HS-27A (cell line): ENCODE results near the gene DNAJC11.
A peak's percentile ranks its signal among the peaks of the same experiment; 100 is the strongest.
"Not testable (repeated sequence)": the region's sequence is repeated elsewhere in the genome, so short reads cannot be mapped to it uniquely, and the experiment has no call there.

Experiments used
- DNase-seq: peaks from one replicate; pipeline ENCODE4 v3.0.0-alpha.2; 2012; ENCODE audit warnings: low read depth, missing footprints

Gene DNAJC11

DNA sequence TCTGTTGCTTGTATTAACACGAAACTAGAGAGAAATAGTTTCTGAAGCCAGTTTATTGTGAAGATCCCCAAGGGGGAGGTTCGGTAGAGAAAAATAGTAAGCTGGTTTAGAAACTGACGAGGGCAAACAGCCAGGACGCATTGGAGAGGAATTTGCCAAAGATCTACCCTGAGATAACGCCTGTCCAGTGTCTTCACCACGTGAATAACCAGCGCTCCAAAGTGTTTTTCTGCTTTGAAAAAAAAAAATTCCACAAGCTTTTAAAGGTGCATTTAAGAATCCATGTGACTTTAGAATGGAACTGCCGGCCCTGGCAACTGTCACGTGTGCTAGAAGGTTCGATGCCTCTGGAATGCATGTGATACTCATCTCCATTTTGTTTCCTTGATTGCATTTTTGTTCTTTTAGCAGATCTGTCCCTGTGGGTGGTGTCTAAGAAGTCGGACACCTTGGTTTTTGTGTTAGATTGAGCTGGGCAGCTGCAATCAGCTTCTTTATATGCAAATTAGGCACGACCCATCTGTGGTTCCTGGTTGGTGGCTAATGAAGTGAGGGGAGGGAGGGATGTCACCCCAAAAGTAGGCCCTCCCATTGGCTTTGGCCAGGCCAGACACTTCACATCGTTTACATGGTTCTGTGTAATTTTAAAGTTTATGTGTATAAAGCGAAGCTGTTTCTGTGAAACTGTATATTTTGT lies 78.2 kb downstream of the DNAJC11 start:
- DNase-seq: no peak

DNA sequence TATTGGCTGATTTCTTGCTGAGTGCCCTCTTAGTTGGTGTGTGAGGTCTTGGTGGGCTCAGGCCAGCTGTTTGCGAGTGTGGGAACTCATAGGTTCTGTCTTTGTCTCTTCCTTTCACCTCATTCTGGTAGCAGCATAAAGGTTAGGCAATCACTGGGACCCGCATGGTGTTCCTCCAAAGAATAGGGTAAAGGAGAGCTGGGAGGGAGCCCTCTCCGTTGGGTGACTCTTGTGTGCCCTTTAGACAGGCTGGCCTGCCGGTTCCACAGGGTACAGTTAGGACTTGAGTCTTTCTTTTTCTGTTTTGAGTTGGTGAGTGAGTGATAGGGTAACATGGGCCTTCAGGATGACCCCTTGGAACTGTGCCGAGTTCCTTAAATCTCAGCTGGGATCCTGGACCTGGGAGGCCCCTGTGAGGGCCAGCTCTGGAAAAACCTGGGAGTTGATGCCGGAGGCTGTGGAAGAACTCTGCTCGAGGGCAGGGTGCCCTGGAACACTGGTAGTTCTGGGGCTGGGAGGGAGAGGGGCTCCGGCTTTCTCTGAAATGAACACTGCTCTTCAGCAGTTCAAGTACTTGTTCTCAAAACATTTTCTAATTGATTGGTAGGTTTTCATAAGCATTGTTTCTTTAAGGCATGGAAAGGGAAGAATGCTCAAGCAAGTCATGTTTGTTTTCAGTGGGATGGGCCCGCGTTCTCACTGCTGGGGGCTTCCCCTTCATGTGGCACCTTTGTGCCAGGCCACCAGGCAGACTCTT lies 79.0 kb downstream of the DNAJC11 start:
- no peak for DNase-seq

DNA sequence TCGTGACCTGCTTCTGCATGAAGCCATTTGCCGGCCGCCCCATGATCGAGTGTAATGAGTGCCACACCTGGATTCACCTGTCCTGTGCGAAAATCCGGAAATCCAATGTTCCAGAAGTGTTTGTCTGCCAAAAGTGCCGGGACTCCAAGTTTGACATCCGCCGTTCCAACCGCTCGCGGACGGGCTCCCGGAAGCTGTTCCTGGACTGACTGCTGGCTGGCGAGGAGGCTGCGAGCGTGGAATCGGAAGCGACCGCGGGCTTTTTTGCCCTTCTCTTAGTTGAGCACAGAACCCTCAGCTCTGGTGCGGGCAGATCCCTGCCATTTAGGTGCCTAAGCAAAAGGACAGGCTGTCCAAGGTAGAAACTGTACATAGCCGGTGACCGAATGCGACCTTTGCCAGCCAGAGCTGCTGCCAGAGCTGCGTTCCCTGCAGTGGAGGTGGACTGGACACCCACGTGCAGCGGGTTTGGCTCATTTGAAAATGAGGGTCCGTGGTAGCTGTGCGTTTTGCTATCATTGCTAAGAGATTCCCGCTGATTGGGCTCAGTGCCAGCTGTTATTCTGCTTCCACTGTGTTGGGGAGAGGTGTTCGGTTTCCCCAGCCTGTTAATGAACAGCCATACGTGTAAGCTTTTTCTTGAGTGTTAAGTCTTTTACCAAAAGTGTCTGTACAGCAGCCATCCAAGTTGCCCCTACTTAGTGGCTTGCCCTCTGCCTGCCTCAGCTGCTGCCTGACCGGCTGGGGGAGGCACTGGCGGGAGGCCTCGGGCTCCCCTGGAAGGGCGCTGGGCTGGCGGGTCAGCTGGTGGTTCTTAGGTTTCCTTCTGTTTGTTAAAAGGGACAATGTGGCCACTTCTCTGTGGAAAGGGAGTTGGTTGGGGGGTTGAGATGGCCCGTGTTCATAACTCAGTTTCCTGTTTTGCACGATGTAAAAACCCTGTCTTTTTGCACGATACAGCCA lies 79.9 kb downstream of the DNAJC11 start:
- no peak for DNase-seq

DNA sequence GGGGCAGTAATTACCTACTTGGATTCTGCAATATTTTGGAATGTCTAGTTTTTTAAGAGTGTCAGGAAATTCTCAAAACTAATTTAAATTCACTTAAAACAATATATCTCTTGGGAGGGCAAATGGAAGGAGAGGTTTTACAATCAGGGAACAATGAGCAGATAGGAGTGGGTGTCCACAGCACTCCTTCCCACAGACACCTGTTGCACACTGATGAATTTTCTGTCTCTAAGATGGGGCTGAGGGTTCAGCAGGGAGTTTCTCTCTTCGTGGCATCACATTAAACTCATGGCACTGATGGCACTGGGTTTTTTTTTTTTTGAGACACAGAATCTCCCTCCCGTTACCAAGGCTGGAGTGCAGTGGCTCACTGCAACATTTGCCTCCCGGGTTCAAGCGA lies 82.6 kb downstream of the DNAJC11 start:
- DNase-seq: no peak

DNA sequence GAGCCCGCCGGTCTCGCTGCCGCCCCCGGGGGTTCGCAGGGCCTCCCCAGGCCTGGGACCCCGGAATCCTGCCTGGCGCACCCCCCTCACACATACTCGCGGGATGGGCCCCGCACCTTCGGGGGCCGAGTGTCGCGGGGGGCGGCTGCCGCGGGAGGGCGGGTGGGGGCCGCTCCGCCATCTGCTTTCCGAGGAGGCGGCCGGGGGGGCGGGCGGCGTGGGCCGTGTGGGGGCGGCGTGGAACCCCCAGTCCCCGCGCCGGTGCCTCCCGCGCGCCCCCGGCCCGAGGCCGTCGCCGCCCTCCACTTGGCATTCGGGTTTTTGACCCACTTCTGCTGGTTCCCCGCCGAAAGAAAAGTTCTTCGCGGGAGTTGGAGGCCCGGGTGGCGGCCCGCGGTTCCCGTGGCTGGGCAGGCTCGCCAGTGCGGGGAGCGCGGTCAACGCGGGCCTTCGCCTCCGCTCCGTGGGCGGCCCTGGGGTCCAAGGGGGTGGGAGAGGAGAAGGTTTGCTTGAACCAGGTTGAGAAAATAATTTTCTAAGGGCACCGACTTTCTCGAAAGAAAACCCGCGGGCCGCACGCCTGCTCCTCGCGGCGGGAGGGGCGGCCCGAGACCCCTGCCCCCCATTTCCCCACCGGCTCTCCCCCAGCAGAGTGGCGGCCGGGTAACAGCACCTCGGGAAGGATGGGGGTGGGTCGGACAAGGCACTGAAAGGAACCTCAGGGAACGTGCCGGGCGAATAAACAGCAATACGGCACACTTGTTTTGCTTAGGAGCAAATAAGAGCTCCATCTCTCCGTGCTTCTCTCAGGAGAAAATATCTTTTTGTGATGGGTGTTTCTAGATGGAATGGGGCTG lies 86.5 kb downstream of the DNAJC11 start:
- DNase-seq: no peak

DNA sequence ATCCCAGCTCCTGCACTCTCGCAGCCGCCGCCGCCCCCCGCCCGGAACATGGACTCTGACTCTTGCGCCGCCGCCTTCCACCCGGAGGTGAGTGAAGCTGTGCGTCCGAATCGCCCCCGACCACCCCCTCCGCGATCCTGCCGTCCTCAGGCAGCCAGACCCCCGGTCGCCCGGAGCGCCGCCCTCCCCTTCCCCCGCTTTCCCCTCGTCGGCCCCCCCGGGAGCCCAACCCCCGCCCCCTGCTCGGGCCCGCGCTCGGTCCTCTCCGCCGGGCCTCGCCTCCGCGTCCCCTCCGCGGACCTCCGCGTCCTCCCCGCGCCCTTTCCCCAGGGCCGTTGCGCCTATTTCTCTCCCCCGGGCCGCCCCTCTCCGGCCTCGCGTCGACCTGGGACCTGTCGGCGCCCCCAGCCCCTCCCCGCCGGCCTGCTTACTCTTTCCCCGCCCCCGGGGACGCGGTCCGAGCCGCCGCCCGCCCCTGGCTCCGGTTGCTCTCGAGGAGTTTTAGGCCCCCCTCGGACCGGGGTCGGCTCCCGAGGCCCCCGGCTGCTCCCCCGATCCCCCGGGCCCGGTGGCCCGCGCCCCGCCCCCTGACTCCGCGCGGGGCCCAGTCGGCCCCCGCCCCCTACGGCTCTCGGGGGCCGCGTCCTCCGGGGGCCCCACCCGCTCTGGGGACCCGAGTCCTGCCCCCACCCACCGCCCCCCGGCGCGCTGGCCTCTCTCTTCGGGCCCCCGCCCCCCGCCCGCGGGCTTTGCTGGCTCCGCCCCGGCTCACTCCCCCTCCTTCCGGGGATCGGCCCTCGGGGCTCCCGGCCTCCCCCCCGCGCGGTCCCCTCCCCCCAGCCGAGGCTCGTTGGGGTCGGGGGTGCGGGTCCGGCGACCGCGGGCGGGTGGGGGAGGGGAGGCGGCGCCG lies 87.3 kb downstream of the DNAJC11 start:
- DNase-seq: no peak

DNA sequence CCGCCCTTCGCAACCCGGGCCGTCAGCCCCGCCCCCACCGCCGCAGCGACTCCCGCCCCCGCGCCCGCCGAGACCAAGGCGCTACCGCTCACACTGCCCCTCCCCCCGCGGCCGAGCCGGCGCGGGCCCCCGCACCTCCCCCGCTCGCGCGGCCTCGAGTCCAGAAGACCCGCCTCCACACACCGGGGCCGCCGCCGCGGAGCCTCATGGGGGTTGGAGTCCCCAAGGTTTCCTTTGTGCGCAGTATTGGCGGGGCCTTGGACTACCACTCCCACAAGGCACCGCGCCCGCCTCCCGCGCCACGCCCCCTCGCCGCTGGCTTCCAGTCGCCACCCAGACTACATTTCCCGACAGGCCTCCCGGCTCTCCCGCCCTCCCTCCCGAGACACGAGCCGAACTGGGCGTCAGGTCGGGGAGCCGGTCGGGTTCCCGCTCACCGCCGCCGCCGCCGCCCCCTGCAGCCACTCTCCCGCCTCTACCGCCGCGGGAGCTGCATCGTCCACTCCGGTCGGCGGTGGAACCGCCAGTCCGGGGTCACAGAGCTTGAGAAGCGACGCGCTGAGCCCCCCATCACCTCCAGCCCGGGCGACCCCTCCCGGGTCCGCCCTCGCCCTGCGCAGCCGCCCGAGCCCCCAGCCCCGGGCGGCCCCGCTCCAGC lies 88.1 kb downstream of the DNAJC11 start, which contains the start of gene PHF13:
PHF13 (plus strand) TSS at position 371 of the 658 bp plus-strand sequence. CDS start 336 bp downstream, outside the sequence.
- peak; percentile 95 for DNase-seq

DNA sequence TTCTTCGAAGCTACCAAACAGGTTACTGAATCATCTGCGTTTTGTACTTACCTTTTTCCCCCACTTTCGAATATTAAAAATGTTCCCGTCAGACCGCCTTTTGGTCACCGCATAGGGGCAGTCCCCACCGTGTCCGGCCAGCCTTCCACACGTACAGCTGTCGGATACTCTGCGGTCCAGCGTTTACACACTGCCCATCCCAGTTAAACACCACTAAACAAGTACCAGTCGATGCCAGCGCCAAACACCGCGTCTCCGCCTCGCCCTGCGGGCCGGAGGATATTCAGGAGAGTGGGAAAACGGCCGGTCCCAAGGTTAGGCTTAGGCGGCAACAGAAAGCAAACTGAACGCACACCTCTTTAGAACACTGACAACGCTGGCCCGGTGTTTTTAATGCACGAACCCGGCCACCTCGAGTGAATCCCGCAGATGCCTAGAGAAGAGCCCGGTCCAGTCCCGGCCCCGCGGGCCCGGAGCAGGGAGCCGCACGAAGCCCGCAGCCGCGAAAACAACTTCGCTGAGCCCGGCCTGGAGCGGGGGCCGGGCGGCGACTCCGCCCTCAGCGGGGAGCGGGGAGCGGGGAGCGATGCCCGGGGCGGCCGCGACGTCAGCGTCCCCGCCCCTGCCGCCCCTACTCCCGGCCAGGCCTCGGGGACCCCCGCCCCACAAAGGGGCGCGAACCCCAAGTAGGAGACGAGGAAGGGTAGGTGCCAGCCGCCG lies 88.8 kb downstream of the DNAJC11 start:
- DNase-seq: peak; percentile 40

DNA sequence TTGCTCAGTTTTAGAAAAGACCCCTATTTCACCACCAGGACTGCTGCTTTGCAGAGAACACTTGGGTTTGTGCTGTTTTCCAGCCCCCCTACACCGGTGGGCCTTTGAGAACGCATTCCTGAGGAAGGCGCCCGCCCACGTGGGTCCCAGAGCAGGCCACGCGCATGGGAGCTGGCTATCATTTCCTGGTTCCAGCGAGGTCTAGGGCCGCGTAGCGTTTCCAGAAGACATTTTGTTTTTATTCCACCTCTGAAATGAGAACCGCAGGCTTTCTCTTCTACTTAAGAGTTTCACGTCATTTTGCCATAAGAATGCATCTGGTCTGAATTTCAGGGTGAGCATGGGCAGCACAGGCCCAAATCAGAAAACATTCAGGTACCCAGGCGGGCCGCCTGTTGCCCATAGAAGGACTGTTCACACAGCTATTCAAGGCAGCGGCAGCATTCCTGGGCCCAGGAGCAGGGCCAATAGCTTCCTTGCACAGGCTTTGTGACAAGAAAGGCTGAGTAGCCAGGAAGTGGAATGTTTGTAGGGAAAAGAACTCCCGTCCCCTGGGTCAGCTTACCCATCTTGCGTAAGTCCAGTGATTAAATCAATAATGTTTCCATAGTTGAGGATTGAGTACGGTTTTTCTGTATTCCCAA lies 97.6 kb downstream of the DNAJC11 start:
- DNase-seq: peak; percentile 72

DNA sequence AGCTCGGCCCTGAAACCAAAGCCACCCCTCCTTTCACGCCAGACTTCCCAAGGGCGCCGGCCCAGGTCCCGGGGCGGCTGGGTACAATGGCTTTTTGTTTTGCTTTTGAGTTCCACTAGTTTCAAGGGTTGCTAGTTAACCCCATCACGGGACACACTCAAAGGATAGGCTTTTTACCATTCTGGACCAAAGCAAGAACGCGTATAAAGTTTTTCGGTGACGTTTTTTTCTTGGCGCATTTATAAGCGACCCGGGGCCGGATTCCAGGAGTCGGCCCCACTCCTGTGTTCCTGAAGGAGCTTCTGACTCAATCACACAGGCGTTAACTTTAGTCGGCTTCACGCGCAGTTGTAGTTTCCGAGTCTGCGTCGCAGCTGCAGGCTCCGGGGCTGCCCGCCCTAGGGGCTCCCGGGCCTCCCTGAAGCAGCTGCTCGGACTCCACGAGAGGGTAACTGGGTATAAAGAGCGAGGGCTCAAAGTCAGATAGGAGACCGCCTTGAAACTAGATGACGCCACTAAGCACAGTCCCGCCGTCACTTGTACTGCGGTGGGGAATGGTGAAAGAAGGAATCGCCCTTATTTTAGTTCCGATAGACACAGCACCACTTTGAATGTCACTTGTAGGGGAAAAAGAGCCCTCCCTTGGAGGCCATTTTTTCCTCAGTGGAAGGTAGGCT lies 98.2 kb downstream of the DNAJC11 start:
- peak; percentile 68 for DNase-seq

DNA sequence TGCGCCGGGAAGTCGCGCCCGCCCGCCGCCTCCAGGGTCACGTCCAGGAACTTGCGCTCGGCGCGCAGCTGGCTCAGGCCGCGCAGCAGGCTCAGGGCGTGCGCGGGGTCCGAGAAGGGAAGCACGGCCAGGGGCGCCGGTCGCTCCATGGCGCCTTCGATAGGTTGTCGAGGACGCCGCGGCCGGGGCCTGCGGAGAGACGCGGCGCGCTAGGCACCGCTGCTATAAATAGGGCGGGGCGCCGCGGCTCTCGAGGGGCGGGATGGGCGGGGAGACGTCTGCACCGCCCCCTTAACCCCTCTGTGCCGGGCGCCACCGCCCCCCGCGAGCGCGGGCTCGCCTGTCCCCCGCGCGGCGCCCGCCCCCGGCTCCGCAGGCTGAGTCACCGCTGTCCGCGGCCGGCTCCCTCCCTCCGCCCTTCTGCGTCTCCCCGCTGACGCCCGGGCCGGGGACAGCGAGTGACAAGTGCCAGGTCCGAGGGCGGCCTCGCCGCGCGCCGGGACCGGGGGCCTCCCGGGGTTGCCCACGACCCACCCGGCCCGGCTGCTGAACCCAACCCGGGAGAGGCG lies 98.9 kb downstream of the DNAJC11 start, which contains the start of gene KLHL21:
KLHL21 (minus strand) TSS at position 201 of the 569 bp plus-strand sequence; CDS start at position 149, 52 bp downstream.
- DNase-seq: peak; percentile 61

DNA sequence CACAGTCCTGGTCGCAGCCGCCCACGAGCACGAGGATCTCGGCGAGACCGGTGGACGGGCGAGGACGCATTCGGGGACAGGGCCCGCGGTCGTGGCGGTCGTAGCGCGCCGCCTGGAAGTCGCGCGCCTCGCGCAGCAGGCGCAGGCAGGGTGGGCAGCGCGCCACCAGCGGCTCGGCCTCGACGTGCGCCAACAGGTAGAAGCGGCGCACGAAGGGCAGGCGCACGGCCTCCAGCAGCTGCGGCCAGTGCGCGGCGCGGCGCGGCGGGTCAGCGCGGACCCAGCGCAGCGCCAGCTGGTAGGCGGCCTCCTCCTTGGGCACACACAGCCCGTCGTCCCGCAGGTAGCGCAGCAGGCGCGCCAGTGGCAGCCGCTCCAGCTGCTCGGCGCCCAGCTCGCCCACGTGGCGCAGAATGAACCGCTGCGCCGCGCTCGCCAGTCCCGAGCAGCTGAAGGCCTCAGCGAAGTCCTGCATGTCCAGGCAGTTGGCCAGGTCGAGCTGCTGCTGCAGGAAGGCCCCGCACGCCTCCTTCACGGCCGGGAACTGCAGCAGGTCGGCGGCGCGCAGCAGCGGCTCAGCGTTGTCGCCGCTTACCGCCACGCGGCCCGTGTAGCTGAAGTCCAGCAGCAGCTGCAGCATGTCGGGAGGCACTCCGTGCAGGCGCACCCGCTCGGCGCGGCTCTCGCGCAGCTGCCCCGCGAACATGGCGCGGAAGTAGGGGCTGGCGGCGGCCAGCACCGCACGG lies 99.5 kb downstream of the DNAJC11 start:
- peak; percentile 31 for DNase-seq

DNA sequence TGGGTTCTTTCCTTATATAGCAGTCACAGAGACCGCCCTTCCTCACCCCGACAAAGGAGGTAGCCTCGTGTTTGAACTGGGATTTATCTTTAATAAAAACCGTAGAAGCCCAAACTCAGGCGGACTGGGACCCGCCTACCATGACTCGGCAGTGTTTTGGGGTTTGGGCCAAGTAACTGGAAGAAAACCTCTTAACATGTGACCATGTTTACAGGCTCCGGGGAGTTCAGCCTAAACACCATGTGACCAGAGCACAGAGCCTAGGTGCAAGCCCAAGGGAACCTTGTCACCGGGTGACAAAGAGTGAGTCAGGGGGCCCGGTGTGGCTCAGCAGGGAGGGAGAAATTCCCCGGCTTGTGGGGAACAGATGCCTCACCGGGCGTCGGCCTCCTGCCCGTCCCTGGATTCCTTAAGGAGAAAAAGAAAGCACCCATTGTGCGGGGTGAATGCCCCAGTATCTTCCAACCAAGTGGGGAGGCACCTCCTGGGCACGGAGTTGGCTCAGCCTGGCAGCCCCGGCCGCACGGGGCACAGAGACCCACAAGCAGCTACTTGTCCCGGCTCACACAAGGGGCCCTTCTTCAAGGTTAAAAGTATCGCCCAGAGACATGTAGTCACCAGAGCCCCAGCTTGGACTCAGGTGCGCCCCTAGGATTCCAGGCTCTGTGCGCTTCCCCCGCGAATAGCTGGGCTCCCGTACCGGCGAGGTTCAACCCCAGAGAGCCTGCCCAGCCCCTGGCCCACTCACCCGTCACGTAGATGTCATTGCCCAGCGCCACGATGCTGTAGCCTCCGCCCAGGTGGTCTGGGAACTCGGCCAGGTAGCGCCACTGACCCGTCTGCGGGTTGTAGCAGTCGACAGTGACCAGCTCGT lies 100.3 kb downstream of the DNAJC11 start:
- DNase-seq: peak; percentile 90

DNA sequence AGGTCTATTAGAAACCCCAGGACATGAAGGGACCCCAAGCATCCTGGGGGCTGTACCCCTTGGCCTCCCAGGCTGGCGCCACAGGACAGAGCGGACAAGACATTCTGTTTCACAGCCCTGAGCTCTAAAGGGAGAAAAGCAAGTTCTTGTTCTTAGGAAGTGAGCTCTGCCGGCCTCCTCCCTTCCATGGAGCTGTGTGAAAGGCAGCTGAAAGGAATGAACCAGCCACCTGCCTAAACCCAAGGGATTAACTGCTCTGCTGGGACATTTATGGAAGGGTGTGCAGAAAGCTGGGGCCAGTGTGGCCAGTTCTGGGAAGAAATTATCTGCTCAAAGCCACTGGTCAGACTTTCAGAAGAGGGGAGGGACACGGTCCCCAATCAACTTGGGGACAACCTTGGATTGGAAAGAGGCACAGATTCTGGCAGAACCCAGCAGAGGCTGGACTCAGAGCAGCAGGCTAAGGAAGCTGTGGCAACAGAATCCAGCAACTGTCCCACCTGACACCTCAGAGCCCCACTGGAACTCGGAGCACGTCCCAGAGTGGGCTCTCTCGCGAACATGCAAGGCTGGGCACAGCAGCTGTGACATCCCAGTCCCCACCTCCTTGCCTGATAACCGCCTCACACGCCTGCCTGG lies 101.1 kb downstream of the DNAJC11 start:
- DNase-seq: no peak

DNA sequence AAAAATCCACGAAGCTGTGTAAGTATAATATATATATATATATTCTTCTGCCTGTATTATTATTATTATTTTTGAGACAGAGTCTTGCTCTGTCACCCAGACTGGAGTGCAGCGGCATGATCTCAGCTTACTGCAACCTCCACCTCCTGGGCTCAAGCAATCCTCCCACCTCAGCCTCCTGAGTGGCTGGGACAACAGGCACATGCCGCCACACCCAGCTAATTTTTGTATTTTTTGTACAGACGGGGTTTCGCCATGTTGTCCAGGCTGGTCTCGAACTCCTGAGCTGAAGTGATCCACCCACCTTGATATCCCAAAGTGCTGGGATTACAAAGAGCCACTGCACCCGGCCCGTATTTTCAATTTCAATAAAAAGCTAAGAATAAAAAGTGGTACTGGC lies 101.6 kb downstream of the DNAJC11 start:
- not testable (repeated sequence) for DNase-seq
